ENCODE data around the gene KCNMB3. TPM values are rescaled to one million over a fixed set of nuclear protein-coding genes. Genes with fewer than 3 reads are reported as not detected.
"Not testable (repeated sequence)": the region's sequence is repeated elsewhere in the genome, so short reads cannot be mapped to it uniquely, and the experiment has no call there.

The KCNMB3 gene
- polyA plus RNA-seq, 4 donors = 4.4 to 7.3 (median 7.1) TPM

GRCh38 chr3:179265092-179265491, 14.2 kb upstream of the KCNMB3 start:
- DNase-seq (ENCODE audit: low read depth in 4 of 4, low spot score in 2 of 4) = no peak

- DNase-seq (ENCODE audit: low read depth in 4 of 4, low spot score in 2 of 4) = no peak
Measured at GRCh38 chr3:179264449-179264848, 13.5 kb upstream of the KCNMB3 start.

DNA sequence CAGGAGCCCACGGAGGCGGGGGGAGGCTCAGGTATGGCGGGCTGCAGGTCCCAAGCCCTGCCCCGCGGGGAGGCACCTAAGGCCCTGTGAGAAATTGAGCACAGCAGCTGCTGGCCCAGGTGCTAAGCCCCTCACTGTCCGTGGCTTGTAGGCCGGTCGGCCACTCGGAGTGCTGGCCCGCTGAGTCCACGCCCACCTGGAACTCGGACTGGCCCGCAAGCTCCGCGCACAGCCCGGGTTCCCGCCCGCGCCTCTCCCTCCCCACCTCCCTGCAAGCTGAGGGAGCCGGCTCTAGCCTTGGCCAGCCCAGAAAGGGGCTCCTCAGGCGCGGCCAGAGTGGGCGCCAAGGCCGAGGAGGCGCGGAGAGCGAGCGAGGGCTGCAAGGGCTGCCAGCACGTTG, 12.2 kb upstream of the KCNMB3 start:
- DNase-seq (ENCODE audit: low read depth in 4 of 4, low spot score in 2 of 4) = no peak

- DNase-seq (ENCODE audit: low read depth in 4 of 4, low spot score in 2 of 4) = peak in 3 of 4 donors; percentile 34 to 55 (median 34)
Measured at GRCh38 chr3:179260949-179261765, 10.2 kb upstream of the KCNMB3 start.

GRCh38 chr3:179259959-179260756, 9.2 kb upstream of the KCNMB3 start:
- DNase-seq (ENCODE audit: low read depth in 4 of 4, low spot score in 2 of 4) = not testable (repeated sequence)

GRCh38 chr3:179258820-179259219, 7.9 kb upstream of the KCNMB3 start:
- DNase-seq (ENCODE audit: low read depth in 4 of 4, low spot score in 2 of 4) = no peak

DNA sequence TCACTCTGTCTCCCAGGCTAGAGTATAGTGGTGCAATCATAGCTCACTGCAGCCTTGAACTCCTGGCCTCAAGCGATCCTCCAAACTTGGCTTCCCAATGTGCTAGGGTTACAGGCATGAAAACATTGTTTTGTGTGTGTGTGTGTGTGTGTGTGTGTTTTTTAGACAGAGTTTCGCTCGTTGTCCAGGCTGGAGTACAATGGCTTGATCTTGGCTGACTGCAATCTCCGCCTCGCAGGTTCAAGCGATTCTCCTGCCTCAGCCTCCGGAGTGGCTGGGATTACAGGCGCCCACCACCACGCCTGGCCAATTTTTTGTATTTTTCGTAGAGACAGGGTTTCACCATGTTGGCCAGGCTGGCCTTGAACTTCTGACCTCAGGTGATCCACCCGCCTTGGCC, 6.8 kb upstream of the KCNMB3 start:
- not testable (repeated sequence) for DNase-seq (ENCODE audit: low read depth in 4 of 4, low spot score in 2 of 4)

DNA sequence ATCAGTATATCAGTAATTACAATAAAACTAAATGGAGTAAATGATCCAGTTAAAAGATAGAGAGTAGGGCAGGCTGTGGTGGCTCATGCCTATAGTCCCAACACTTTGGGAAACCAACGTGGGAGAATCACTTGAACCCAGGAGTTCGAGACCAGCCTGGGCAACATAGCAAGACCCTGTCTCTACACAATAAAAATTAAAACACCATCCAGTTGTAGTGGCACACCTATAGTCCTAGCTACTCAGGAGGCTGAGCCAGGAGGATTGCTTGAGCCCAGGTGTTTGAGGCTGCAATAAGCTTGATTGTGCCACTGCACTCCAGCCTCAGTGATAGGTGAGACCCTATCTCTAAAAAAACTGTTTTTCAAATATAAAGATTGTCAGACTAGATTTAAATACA, 5.9 kb upstream of the KCNMB3 start:
- no peak for DNase-seq (ENCODE audit: low read depth in 4 of 4, low spot score in 2 of 4)

- no peak for DNase-seq (ENCODE audit: low read depth in 4 of 4, low spot score in 2 of 4)
Measured at GRCh38 chr3:179247289-179248015, 3.5 kb downstream of the KCNMB3 start.

DNA sequence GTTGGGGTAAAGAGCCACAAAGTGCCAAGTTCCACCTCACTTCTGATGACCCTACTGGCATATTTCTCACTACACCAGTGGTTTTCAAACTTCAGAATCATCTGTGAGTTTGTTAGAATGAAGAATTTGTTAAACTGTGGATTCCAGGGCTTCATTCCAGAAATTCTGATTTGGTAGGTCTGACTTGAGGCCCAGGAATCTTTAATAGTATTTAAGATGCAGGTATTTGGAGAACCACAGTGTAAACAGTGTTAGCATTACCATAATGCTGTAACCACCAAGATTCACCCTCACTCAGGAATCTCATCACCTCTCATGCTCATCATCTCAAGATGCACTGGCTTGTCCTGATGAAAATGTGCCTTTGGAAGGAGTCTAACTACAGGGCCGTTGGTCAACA, 6.0 kb downstream of the KCNMB3 start:
- DNase-seq (ENCODE audit: low read depth in 4 of 4, low spot score in 2 of 4) = no peak

DNA sequence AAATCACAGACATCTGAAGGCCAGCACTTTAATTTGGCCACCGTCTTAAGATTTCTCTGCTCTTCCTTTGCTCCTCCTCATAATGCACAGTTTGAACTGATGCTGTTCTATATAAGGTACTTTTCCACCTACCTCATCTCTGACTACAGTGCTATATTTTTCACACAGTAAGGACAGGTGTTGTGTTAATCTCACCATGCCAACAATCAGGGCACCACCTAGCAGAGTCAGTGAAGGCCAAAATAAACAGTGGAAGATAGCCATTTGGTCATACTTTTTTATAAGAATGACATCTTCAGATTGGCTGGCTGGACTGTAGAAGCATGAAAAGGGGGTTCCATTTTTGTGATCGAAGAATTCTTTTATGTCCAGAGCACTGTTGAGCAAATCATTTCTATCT, 8.1 kb downstream of the KCNMB3 start:
- not testable (repeated sequence) for DNase-seq (ENCODE audit: low read depth in 4 of 4, low spot score in 2 of 4)

GRCh38 chr3:179240299-179240698, 10.6 kb downstream of the KCNMB3 start:
- DNase-seq (ENCODE audit: low read depth in 4 of 4, low spot score in 2 of 4) = not testable (repeated sequence)

GRCh38 chr3:179236669-179237301, 14.1 kb downstream of the KCNMB3 start:
- no peak for DNase-seq (ENCODE audit: low read depth in 4 of 4, low spot score in 2 of 4)

DNA sequence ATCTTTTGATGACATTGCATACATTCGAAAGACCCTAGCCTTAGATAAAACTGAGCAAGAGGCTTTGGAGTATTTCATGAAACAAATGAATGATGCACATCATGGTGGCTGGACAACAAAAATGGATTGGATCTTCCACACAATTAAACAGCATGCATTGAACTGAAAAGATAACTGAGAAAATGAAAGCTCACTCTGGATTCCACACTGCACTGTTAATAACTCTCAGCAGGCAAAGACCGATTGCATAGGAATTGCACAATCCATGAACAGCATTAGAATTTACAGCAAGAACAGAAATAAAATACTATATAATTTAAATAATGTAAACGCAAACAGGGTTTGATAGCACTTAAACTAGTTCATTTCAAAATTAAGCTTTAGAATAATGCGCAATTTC, 16.7 kb downstream of the KCNMB3 start:
- DNase-seq (ENCODE audit: low read depth in 4 of 4, low spot score in 2 of 4) = no peak

- no peak for DNase-seq (ENCODE audit: low read depth in 4 of 4, low spot score in 2 of 4)
Measured at GRCh38 chr3:179233043-179233442, 17.9 kb downstream of the KCNMB3 start.

DNA sequence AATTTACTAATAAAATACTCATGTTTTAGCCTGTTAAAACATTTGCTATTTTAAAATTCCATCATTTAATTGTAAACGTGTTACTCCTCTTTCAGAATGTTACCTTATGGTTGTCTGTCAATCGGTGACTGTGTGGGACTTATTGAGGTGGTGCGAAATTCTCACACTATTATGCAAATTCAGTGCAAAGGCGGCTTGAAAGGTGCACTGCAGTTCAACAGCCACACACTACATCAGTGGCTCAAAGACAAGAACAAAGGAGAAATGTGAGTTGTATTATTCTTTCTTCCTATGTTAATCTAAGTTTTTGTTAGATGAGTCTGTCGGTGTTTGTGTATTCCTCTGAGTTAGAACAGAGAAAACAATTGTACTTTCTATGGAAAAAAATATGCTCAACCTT, 21.7 kb downstream of the KCNMB3 start:
- DNase-seq (ENCODE audit: low read depth in 4 of 4, low spot score in 2 of 4) = no peak

DNA sequence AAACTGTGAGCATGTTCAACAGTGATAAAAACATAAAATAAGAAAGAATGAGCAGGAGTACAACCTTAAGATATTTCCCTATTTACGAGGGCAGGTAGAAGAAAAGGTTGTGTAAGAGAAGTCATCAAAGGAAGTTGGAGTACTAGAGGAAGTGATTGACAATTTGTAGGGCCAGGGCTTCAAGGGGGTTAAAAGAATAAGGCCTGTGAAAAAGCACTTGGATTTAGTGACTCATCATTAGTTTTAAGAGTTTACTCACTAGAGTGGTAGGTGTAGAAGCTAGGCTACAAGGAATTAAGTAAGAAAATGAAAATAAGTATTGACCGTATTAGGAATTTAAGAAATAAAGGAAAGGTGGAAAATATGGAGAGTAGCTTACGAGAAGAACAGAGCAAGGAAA, 23.6 kb downstream of the KCNMB3 start:
- no peak for DNase-seq (ENCODE audit: low read depth in 4 of 4, low spot score in 2 of 4)

DNA sequence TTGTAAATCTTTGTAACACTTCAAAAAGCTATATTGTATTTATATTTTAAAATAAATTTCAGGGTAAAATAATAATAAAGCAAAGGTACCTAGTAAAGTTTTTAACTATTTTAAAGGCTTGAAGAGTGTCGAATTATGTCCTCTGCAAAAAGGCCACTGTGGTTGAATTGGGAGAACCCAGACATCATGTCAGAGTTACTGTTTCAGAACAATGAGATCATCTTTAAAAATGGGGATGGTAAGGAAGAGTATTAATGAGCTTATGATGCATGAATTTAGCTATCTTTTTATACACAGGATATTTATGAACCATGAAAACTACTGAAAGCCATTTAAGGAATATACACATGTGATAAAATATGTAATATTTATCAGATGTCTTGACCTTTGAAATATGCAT, 26.3 kb downstream of the KCNMB3 start:
- DNase-seq (ENCODE audit: low read depth in 4 of 4, low spot score in 2 of 4) = no peak

GRCh38 chr3:179223548-179223947, 27.4 kb downstream of the KCNMB3 start:
- no peak for DNase-seq (ENCODE audit: low read depth in 4 of 4, low spot score in 2 of 4)

- not testable (repeated sequence) for DNase-seq (ENCODE audit: low read depth in 4 of 4, low spot score in 2 of 4)
Measured at GRCh38 chr3:179218213-179218612, 32.7 kb downstream of the KCNMB3 start.

- DNase-seq (ENCODE audit: low read depth in 4 of 4, low spot score in 2 of 4) = not testable (repeated sequence)
Measured at GRCh38 chr3:179215550-179215949, 35.4 kb downstream of the KCNMB3 start.
